Activated naive CD8-positive, alpha-beta T cell (primary cell): ENCODE measurements around the gene THUMPD3.

Source experiments
- H3K27ac Mint-ChIP-seq: one replicate; pipeline ENCODE4 v1.8.0; 2021; ENCODE audit warnings: mixed read lengths
- H3K27me3 Mint-ChIP-seq: one replicate; pipeline ENCODE4 v1.8.0; 2021; ENCODE audit warnings: mixed read lengths
- H3K36me3 Mint-ChIP-seq: one replicate; pipeline ENCODE4 v1.8.0; 2021; ENCODE audit warnings: mixed read lengths
- H3K4me1 Mint-ChIP-seq: one replicate; pipeline ENCODE4 v1.8.0; 2021; ENCODE audit warnings: low read depth, mixed read lengths
- H3K4me3 Mint-ChIP-seq: one replicate; pipeline ENCODE4 v1.8.0; 2021; ENCODE audit warnings: mild to moderate bottlenecking, mixed read lengths
- H3K9me3 Mint-ChIP-seq: one replicate; pipeline ENCODE4 v1.8.0; 2021; ENCODE audit warnings: low read depth, mixed read lengths

THUMPD3 gene, protein sequence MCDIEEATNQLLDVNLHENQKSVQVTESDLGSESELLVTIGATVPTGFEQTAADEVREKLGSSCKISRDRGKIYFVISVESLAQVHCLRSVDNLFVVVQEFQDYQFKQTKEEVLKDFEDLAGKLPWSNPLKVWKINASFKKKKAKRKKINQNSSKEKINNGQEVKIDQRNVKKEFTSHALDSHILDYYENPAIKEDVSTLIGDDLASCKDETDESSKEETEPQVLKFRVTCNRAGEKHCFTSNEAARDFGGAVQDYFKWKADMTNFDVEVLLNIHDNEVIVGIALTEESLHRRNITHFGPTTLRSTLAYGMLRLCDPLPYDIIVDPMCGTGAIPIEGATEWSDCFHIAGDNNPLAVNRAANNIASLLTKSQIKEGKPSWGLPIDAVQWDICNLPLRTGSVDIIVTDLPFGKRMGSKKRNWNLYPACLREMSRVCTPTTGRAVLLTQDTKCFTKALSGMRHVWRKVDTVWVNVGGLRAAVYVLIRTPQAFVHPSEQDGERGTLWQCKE

DNA sequence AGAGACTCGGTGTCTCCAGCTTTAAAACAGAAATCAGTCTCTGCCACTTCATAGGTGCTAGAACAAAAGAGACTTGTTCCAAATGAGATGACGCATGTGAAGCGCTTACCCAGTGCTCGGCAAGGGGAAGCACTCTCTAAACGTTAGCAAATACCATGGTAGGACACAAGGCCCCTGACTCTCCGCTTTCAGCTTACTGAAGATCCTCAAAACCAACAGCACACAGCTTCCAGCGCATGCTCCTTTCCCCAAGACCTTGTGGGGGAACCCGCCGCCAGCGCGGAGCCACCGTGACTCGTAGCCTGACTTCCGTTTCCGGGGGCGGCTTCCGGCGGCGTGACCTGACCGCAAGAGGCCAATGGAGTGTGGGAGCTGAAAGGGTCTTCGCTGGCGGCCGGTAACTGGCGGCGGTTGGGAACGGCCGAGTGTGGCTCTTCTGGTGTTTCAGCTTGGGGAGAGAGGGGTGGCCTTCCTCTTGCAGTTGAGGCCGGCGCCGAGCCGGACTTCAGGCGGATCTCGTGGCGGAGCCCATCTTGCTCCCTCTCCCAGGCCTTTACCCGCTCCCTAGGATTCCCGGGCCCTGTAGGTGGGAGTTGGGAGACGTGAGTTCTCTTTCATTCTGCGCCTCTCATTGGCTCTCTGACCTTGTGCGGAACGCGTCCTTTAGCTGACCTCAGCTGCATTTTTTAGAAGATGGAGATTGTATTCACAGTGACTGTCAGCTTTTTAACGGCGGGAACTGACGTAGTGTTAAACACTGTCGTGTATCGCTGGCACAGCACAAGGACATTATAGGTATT, at the start of gene THUMPD3:
TSS of gene THUMPD3 (plus strand) at position 324 of the 800 bp plus-strand sequence. CDS start 2,015 bp downstream, outside the sequence.
- Mint-ChIP-seq H3K9me3 (no peaks in the 10 kb centered on the region), H3K4me3 (peak within 1 kb of the TSS; percentile 98), H3K27me3 (no peaks in the 10 kb centered on the region), H3K27ac (peak within 1 kb of the TSS; percentile 100), H3K36me3 (peaks cover 2% of the 10 kb centered on the region), H3K4me1 (peaks cover 26% of the 10 kb centered on the region)

- H3K36me3 Mint-ChIP-seq, result no peaks in the 10 kb centered on the region
- H3K27me3 Mint-ChIP-seq, result no peaks in the 10 kb centered on the region
- H3K27ac Mint-ChIP-seq, result no peak overlapping the region
- no peaks in the 10 kb centered on the region for H3K9me3 Mint-ChIP-seq
- H3K4me1 Mint-ChIP-seq, result no peaks in the 10 kb centered on the region
- H3K4me3 Mint-ChIP-seq, result no peak overlapping the region
Measured at GRCh38 chr3:9314796-9315195, 48.1 kb upstream of the THUMPD3 start.

GRCh38 chr3:9316881-9317361, 45.9 kb upstream of the THUMPD3 start:
- no peaks in the 10 kb centered on the region for H3K27me3 Mint-ChIP-seq
- H3K27ac Mint-ChIP-seq, result no peak overlapping the region
- H3K4me1 Mint-ChIP-seq, result no peaks in the 10 kb centered on the region
- no peak overlapping the region for H3K4me3 Mint-ChIP-seq
- no peaks in the 10 kb centered on the region for H3K36me3 Mint-ChIP-seq
- no peaks in the 10 kb centered on the region for H3K9me3 Mint-ChIP-seq

DNA sequence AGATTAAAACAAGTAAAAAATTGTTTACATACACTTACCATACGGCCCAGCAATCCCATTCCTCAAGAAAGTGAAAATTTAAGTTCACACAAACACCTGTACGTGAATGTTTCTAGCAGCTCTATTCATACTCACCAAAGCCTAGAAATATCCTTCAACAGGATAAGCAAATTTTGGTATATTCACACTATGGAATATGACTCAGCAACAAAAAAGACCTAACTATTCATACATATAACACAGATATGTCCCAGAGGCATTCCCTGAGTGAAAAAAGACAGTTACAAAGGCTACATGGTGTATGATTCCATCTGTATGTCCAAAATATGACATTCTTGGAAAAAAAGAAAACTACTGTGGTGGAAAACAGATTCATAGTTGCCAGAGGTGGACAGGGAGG, 40.1 kb upstream of the THUMPD3 start:
- Mint-ChIP-seq H3K36me3 (no peaks in the 10 kb centered on the region), H3K4me3 (no peak overlapping the region), H3K9me3 (no peaks in the 10 kb centered on the region), H3K27me3 (no peaks in the 10 kb centered on the region), H3K27ac (no peak overlapping the region), H3K4me1 (no peaks in the 10 kb centered on the region)

DNA sequence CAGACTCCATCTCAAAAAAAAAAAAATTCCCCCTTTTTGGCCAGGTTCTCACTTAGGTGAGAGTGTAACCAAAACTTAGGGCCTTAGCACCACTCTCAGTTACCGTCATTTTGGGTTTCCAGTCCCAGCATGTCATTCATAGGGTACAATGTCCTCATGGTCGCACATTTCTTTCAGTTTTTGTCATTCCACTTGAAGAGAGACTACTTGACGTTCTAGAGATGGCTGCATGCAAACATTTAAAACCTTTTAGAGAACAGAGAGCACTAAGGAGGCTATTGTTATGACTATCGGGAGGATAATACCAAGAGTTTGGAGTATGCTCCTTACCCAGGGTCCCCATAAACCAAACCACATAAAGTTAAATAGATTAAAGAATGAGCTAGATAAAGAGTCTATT, 37.9 kb upstream of the THUMPD3 start:
- Mint-ChIP-seq H3K9me3 (no peaks in the 10 kb centered on the region), H3K36me3 (peaks cover 3% of the 10 kb centered on the region), H3K4me3 (no peak overlapping the region), H3K27me3 (no peaks in the 10 kb centered on the region), H3K4me1 (no peaks in the 10 kb centered on the region), H3K27ac (no peak overlapping the region)

GRCh38 chr3:9327578-9327977, 35.3 kb upstream of the THUMPD3 start:
- Mint-ChIP-seq H3K27ac (no peak overlapping the region), H3K36me3 (peaks cover 5% of the 10 kb centered on the region), H3K27me3 (peaks cover 1% of the 10 kb centered on the region), H3K4me1 (no peaks in the 10 kb centered on the region), H3K9me3 (no peaks in the 10 kb centered on the region), H3K4me3 (no peak overlapping the region)

DNA sequence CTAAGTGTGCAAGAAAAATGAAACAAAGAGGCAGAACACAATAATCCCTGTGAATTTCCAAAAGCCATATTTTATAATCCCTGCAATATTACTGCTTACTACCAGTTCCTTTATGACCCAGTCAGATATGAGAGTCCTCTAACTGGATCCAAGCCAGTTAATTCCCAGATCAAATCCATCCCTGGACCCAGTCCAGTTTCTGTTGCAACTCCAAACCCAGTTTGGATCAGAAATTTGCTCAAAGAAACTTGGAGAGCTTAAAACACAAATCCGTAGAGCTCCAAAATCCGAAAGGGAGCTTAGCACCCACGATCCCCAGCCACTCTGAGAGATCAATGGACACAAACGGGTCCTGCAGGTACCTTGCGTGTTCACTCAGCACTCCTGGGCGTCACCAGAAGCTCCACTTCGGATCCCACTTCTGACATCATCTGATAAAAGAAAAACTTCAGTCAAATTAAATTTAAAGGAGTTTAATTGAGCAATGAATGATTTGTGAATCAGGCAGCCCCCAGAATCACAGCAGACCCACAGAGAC, 32.6 kb upstream of the THUMPD3 start:
- no peak overlapping the region for H3K4me3 Mint-ChIP-seq
- peaks cover 5% of the 10 kb centered on the region for H3K36me3 Mint-ChIP-seq
- no peak overlapping the region for H3K27ac Mint-ChIP-seq
- H3K4me1 Mint-ChIP-seq, result no peaks in the 10 kb centered on the region
- no peaks in the 10 kb centered on the region for H3K9me3 Mint-ChIP-seq
- peaks cover 3% of the 10 kb centered on the region for H3K27me3 Mint-ChIP-seq

GRCh38 chr3:9331171-9331570, 31.7 kb upstream of the THUMPD3 start:
- Mint-ChIP-seq H3K27me3 (peaks cover 3% of the 10 kb centered on the region), H3K27ac (no peak overlapping the region)

GRCh38 chr3:9332250-9333030, 30.4 kb upstream of the THUMPD3 start:
- Mint-ChIP-seq H3K27me3 (peaks cover 3% of the 10 kb centered on the region), H3K4me3 (no peak overlapping the region), H3K9me3 (no peaks in the 10 kb centered on the region), H3K27ac (no peak overlapping the region), H3K36me3 (peaks cover 5% of the 10 kb centered on the region), H3K4me1 (no peaks in the 10 kb centered on the region)

More at GRCh38 chr3:9331171-9331570, 31.7 kb upstream of the THUMPD3 start:
- H3K4me1 Mint-ChIP-seq, result no peaks in the 10 kb centered on the region
- no peaks in the 10 kb centered on the region for H3K9me3 Mint-ChIP-seq
- peaks cover 5% of the 10 kb centered on the region for H3K36me3 Mint-ChIP-seq
- no peak overlapping the region for H3K4me3 Mint-ChIP-seq

GRCh38 chr3:9339761-9340471, 22.9 kb upstream of the THUMPD3 start:
- Mint-ChIP-seq H3K9me3 (no peaks in the 10 kb centered on the region), H3K27ac (no peak overlapping the region), H3K4me1 (no peaks in the 10 kb centered on the region), H3K36me3 (no peaks in the 10 kb centered on the region), H3K27me3 (no peaks in the 10 kb centered on the region), H3K4me3 (no peak overlapping the region)

- Mint-ChIP-seq H3K36me3 (no peaks in the 10 kb centered on the region), H3K27ac (no peak overlapping the region), H3K4me3 (no peak overlapping the region), H3K9me3 (no peaks in the 10 kb centered on the region), H3K4me1 (no peaks in the 10 kb centered on the region), H3K27me3 (no peaks in the 10 kb centered on the region)
Measured at GRCh38 chr3:9340472-9340902, 22.4 kb upstream of the THUMPD3 start.

DNA sequence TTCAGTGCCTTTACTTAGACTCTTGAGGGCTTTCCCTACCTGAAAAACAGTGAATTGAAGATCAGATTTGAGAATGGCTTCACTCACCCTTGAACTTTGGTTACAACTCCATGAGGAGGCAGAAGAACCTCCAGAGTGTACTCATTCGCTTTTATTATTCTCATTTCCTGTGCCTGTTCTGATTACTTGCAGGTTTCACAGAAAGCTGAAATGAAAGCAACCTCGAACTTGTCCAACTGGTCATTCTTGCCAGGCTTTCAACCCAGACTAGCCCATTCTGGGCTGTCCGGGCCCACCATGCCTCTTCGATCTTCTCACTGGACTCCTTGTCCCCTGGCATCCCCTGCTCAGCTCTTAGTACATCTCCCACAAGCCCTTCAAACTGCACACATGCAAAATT, 20.2 kb upstream of the THUMPD3 start:
- H3K27ac Mint-ChIP-seq, result no peak overlapping the region
- H3K4me3 Mint-ChIP-seq, result no peak overlapping the region
- H3K27me3 Mint-ChIP-seq, result no peaks in the 10 kb centered on the region
- no peaks in the 10 kb centered on the region for H3K4me1 Mint-ChIP-seq
- H3K36me3 Mint-ChIP-seq, result no peaks in the 10 kb centered on the region
- no peaks in the 10 kb centered on the region for H3K9me3 Mint-ChIP-seq

- H3K27ac Mint-ChIP-seq, result no peak overlapping the region
- no peaks in the 10 kb centered on the region for H3K4me1 Mint-ChIP-seq
- H3K36me3 Mint-ChIP-seq, result no peaks in the 10 kb centered on the region
- no peaks in the 10 kb centered on the region for H3K27me3 Mint-ChIP-seq
- no peak overlapping the region for H3K4me3 Mint-ChIP-seq
- no peaks in the 10 kb centered on the region for H3K9me3 Mint-ChIP-seq
Measured at GRCh38 chr3:9343115-9343514, 19.7 kb upstream of the THUMPD3 start.

DNA sequence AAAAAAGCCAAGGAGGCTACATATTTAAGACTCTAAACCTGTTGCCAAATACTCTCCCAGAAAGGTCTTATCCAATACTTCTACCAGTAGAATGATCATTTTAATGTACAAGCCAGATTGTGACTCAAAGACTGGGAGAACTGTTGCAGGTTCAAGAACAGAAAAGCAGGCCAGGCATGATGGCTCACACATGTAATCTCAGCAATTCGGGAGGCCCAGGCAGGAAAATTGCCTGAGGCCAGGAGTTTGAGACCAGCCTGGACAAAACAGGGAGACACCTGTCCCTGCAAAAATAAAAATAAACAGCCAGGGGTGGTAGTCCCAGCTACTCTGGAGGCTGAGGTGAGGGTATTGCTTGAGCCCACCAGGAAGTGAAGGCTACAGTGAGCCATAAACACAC, 17.8 kb upstream of the THUMPD3 start:
- H3K4me1 Mint-ChIP-seq, result no peaks in the 10 kb centered on the region
- no peaks in the 10 kb centered on the region for H3K9me3 Mint-ChIP-seq
- no peak overlapping the region for H3K27ac Mint-ChIP-seq
- H3K36me3 Mint-ChIP-seq, result no peaks in the 10 kb centered on the region
- no peak overlapping the region for H3K4me3 Mint-ChIP-seq
- H3K27me3 Mint-ChIP-seq, result no peaks in the 10 kb centered on the region
